Caco-2 (cell line): ENCODE results near the gene CIITA. TPM values are rescaled to one million over a fixed set of nuclear protein-coding genes. Genes with fewer than 3 reads are reported as not detected.

ENCODE experiments used
- BruUV-seq: library from RNA; stranded (reverse); fragments of 400-500 nt; replicated peaks from 2 replicates; lab custom pipeline; 2021; lab: Mats Ljungman, UMichigan
- CTCF ChIA-PET: fragments of 300-600 bp; sonication (Branson Sonifier 250); formaldehyde crosslinking; loops from one replicate; lab custom pipeline; 2022; ENCODE audit warnings: antibody characterized with exemption; lab: Charles Lee
- POLR2A ChIA-PET: fragments of 300-600 bp; sonication (Branson Sonifier 250); formaldehyde crosslinking; loops from one replicate; lab custom pipeline; 2022; ENCODE audit warnings: antibody characterized with exemption; lab: Charles Lee
- DNase-seq, 2 experiments: peaks; one replicate each; pipeline versions ENCODE4 v3.0.0 to v3.0.0-alpha.2; 2020 to 2022
- H3K27me3 ChIP-seq: replicated peaks from 2 replicates; pipeline ENCODE4 v1.6.0; 2011; ENCODE audit warnings: low read length; ENCODE audit not compliant: control insufficient read depth, insufficient read depth
- H3K36me3 ChIP-seq: 2 replicates; pipeline ENCODE4 v1.5.1; 2011; ENCODE audit warnings: low read length; ENCODE audit not compliant: control insufficient read depth, insufficient read depth
- H3K4me1 ChIP-seq: fragments of 250-450 bp; sonication (Bioruptor Pico); 2 replicates; pipeline ENCODE4 v1.5.1; 2020; ENCODE audit warnings: mild to moderate bottlenecking
- H3K4me3 ChIP-seq: 2 replicates; pipeline ENCODE4 v1.5.1; 2011; ENCODE audit warnings: low read depth, mild to moderate bottlenecking, control low read depth, low read length
- H3K9me3 ChIP-seq: fragments of 250-450 bp; sonication (Bioruptor Pico); 2 replicates; pipeline ENCODE4 v1.5.1; 2020; ENCODE audit warnings: mild to moderate bottlenecking, moderate library complexity
- H3K27ac Mint-ChIP-seq: one replicate; pipeline ENCODE4 v1.8.0; 2022; ENCODE audit warnings: mixed read lengths; ENCODE audit not compliant: unreplicated experiment
- H3K27me3 Mint-ChIP-seq: one replicate; pipeline ENCODE4 v1.8.0; 2022; ENCODE audit warnings: mixed read lengths; ENCODE audit not compliant: insufficient read depth, unreplicated experiment
- H3K36me3 Mint-ChIP-seq: one replicate; pipeline ENCODE4 v1.8.0; 2022; ENCODE audit warnings: mild to moderate bottlenecking, mixed read lengths; ENCODE audit not compliant: insufficient read depth, unreplicated experiment
- H3K4me1 Mint-ChIP-seq: one replicate; pipeline ENCODE4 v1.8.0; 2022; ENCODE audit warnings: low read depth, mixed read lengths; ENCODE audit not compliant: unreplicated experiment
- H3K4me3 Mint-ChIP-seq: one replicate; pipeline ENCODE4 v1.8.0; 2022; ENCODE audit warnings: mild to moderate bottlenecking, moderate library complexity, mixed read lengths; ENCODE audit not compliant: unreplicated experiment
- H3K9me3 Mint-ChIP-seq: one replicate; pipeline ENCODE4 v1.8.0; 2022; ENCODE audit warnings: mixed read lengths; ENCODE audit not compliant: unreplicated experiment
- intact Hi-C: fragments of 100-400 bp; cut with micrococcal nuclease; formaldehyde crosslinking; loops from one replicate; pipeline ENCODE4 v1.10.0; 2022; ENCODE audit not compliant: unreplicated experiment
- total RNA-seq: library from RNA; stranded (reverse); gene quantifications from 2 replicates; pipeline ENCODE4 v1.2.3, GENCODE V29; 2022
- TF ChIP-seq, protein P1 (sequence below), 2 experiments: fragments of 200-600 bp in 1 of 2; IDR thresholded peaks; 1 replicate in 1 of 2; 2 replicates in 1 of 2; pipeline versions ENCODE4 v1.5.1 to v1.8.0; 2011 to 2022; ENCODE audit warnings: antibody characterized with exemption in 1 of 2, control low read depth in 1 of 2, inconsistent platforms in 1 of 2, low read depth in 1 of 2, low read length in 1 of 2, mild to moderate bottlenecking in 1 of 2, moderate library complexity in 1 of 2; ENCODE audit not compliant: insufficient read depth in 1 of 2, severe bottlenecking in 1 of 2, unreplicated experiment in 1 of 2

CIITA gene
- total RNA-seq, 1 experiment from 2014 or later: 0.27 TPM

DNA sequence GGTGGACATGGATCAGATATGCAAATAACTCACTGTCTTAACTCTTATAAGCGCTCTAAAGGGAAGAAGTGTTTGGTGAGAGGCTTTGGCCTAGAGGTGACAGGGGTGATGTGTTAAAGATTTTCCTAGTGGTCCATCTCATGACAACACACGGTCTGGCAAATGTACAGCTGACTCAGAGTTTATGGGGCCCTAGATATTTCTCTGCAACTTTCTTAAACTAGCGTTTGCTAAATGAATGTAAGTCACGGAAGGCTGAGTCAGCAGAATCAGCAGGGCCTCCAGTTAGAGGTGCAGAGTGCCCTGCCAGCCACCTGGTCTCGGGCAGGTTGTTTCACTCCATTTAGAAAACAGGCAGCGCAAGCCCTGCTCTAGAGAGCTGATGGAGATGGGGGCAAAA, 107.5 kb downstream of the CIITA start:
- no peak overlapping the region for H3K4me3 Mint-ChIP-seq
- ChIA-PET POLR2A (no interaction called here), CTCF (no interaction called here)
- intact Hi-C loops: no loop called here
- peaks cover 14% of the 10 kb centered on the region for H3K36me3 Mint-ChIP-seq
- H3K9me3 Mint-ChIP-seq: no peaks in the 10 kb centered on the region
- DNase-seq: no peak
- Histone ChIP-seq H3K4me1 (no peaks in the 10 kb centered on the region), H3K36me3 (no peaks in the 10 kb centered on the region; the same call in 1 of the 2 replicates), H3K9me3 (no peaks in the 10 kb centered on the region), H3K4me3 (no peak overlapping the region), H3K27me3 (no peaks in the 10 kb centered on the region)
- no peaks in the 10 kb centered on the region for H3K27me3 Mint-ChIP-seq
- no peaks in the 10 kb centered on the region for H3K4me1 Mint-ChIP-seq
- TF ChIP-seq, protein P1, sequence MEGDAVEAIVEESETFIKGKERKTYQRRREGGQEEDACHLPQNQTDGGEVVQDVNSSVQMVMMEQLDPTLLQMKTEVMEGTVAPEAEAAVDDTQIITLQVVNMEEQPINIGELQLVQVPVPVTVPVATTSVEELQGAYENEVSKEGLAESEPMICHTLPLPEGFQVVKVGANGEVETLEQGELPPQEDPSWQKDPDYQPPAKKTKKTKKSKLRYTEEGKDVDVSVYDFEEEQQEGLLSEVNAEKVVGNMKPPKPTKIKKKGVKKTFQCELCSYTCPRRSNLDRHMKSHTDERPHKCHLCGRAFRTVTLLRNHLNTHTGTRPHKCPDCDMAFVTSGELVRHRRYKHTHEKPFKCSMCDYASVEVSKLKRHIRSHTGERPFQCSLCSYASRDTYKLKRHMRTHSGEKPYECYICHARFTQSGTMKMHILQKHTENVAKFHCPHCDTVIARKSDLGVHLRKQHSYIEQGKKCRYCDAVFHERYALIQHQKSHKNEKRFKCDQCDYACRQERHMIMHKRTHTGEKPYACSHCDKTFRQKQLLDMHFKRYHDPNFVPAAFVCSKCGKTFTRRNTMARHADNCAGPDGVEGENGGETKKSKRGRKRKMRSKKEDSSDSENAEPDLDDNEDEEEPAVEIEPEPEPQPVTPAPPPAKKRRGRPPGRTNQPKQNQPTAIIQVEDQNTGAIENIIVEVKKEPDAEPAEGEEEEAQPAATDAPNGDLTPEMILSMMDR (IDR thresholded peaks at IDR 0.05; ENCODE audit: insufficient read depth in 1 of 2, low read depth in 1 of 2, low read length in 1 of 2, severe bottlenecking in 1 of 2, unreplicated experiment in 1 of 2): no peak
- BruUV-seq: no TSS peak
- no peak overlapping the region for H3K27ac Mint-ChIP-seq

Other genes with a start within 250 kb of the CIITA start
- gene TEKT5, start 182.3 kb upstream of the CIITA start, total RNA-seq: not detected in 2 replicates
- 25.3 and 28.3 TPM in 2 replicates for gene NUBP1, start 133.4 kb upstream of the CIITA start, total RNA-seq
- gene TVP23A, start 58.4 kb upstream of the CIITA start, total RNA-seq: not detected in 2 replicates
- 23.0 and 23.7 TPM in 2 replicates for gene DEXI, start 65.3 kb downstream of the CIITA start, total RNA-seq
- gene CLEC16A, start 67.4 kb downstream of the CIITA start, total RNA-seq: 27.0 and 27.9 TPM in 2 replicates